ENCODE data around the gene SLC26A11. TPM values are rescaled to one million over a fixed set of nuclear protein-coding genes. Genes with fewer than 3 reads are reported as not detected.

SLC26A11 gene
- total RNA-seq (10 to 100 TPM; 46.5 to 50.9 TPM), total RNA-seq (13.9 to 429 (median 71.9) reads per million in 172 experiments)
- 34.3 TPM for polyA plus RNA-seq (2013, experiment 1 of 2)
- 45.0 TPM for polyA plus RNA-seq (2013, experiment 2 of 2)

DNA sequence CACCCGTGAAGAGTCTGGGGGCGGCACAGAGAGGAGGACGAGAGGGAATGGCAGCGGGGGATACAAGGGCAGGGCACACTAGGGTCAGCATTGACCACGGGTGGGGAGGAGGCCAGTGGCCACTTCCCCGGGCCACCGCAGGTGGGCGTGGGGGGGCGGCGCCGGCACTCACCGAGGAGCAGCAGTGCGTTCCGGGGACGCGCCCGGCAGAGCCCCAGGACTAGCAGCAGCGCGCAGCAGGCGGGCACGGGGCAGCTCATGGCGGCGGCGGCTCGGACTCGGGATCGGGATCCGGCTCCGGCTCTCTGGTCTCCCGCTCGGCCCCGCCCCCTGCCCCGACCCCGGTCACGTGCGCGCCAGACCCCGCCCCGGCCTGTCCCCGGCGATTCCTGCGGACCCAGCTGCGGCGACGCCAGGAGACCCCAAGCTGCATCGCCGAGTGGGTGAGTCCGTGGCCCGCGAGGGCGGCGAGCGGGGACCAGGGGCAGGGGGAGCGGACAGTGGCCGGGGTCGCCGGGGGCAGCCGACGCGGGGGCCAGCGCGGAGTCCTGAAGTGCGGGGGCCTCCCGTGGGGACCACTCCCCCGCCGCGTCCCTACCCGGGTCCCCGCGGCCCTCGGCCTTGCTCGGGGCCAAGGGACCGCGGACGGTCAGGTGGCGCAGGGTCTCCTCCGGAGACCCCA, at the start of gene SLC26A11, which contains the start of gene SGSH:
TSS of gene SLC26A11 (plus strand) at position 374 of the 682 bp plus-strand sequence. CDS start 1,134 bp downstream, outside the sequence.
TSS of gene SGSH (minus strand) at position 280 of the 682 bp plus-strand sequence. CDS start at position 260, 20 bp downstream.
- Histone ChIP-seq H3K4me3 (ENCODE audit: low read length) (peak within 1 kb of the TSS; percentile 99), H3K27ac (ENCODE audit: low read depth in 1 of 2, low read length in 2 of 2) (peak within 1 kb of the TSS; percentile 89 to 93), H3K27me3 (ENCODE audit: control insufficient read depth in 1 of 2, insufficient read depth in 2 of 2, low read length in 2 of 2) (no peaks in the 10 kb centered on the region), H3K36me3 (ENCODE audit: insufficient read depth, low read length) (peaks cover 22% of the 10 kb centered on the region), H3K9me3 (ENCODE audit: control insufficient read depth in 1 of 2, insufficient read depth in 1 of 2, low read length in 2 of 2) (no peaks in the 10 kb centered on the region), H3K4me1 (ENCODE audit: insufficient read depth, low read length) (peaks cover 45% of the 10 kb centered on the region)
- Mint-ChIP-seq H3K36me3 (ENCODE audit: low read depth) (peaks cover 59% of the 10 kb centered on the region), H3K27me3 (no peaks in the 10 kb centered on the region), H3K27ac (peak within 1 kb of the TSS; percentile 93), H3K4me3 (peak within 1 kb of the TSS; percentile 95), H3K9me3 (no peaks in the 10 kb centered on the region), H3K4me1 (ENCODE audit: low read depth) (peaks cover 43% of the 10 kb centered on the region)
- peak; percentile 35 for ATAC-seq (ENCODE audit: poor library complexity)
- intact Hi-C loops (cut with DNase I, micrococcal nuclease) = loop anchor here in 1 of 2 experiments (5.0 kb wide), 1 partner anchor 118 kb away; the partner anchor contains the start of gene GAA
- peak; percentile 30 to 73 (median 56) for DNase-seq
- POLR2A ChIA-PET = interaction anchor here (0.9 to 1.6 kb wide), 5 partner anchors 36 to 235 kb away, joined by 3 to 6 read pairs (median 3); partner anchors contain the start of genes GAA and RNF213
- TF ChIP-seq, protein P1, sequence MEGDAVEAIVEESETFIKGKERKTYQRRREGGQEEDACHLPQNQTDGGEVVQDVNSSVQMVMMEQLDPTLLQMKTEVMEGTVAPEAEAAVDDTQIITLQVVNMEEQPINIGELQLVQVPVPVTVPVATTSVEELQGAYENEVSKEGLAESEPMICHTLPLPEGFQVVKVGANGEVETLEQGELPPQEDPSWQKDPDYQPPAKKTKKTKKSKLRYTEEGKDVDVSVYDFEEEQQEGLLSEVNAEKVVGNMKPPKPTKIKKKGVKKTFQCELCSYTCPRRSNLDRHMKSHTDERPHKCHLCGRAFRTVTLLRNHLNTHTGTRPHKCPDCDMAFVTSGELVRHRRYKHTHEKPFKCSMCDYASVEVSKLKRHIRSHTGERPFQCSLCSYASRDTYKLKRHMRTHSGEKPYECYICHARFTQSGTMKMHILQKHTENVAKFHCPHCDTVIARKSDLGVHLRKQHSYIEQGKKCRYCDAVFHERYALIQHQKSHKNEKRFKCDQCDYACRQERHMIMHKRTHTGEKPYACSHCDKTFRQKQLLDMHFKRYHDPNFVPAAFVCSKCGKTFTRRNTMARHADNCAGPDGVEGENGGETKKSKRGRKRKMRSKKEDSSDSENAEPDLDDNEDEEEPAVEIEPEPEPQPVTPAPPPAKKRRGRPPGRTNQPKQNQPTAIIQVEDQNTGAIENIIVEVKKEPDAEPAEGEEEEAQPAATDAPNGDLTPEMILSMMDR (IDR thresholded peaks at IDR 0.05) = no peak
- CTCF ChIA-PET = no interaction called here

DNA sequence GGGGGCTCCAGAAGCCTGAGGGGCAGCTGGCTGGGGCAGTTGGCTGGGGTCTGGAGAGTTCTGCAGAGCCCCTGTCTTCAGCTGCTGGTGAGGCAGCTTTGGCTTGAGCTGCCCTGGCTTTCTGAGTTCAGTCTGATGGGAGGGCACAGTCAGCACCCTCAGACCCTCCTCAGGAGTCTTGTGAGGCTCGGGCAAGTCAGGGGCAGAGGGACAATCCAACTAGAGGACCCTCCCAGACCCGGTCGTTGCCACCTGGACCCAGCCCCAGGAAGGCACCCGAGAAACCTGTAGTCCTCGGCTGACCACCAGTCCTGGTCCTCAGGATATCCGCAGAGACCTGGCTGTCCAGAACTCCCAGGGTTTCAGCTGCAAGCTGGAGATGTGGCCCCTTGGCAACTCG, 48.5 kb upstream of the SLC26A11 start:
- TF ChIP-seq, protein P1 (IDR thresholded peaks at IDR 0.05) = no peak
- H3K27me3 ChIP-seq (ENCODE audit: control insufficient read depth in 1 of 2, insufficient read depth in 2 of 2, low read length in 2 of 2) = peaks cover 0 to 2% of the 10 kb centered on the region in 2 experiments
- no peaks in the 10 kb centered on the region for H3K4me1 Mint-ChIP-seq (ENCODE audit: low read depth)

DNA sequence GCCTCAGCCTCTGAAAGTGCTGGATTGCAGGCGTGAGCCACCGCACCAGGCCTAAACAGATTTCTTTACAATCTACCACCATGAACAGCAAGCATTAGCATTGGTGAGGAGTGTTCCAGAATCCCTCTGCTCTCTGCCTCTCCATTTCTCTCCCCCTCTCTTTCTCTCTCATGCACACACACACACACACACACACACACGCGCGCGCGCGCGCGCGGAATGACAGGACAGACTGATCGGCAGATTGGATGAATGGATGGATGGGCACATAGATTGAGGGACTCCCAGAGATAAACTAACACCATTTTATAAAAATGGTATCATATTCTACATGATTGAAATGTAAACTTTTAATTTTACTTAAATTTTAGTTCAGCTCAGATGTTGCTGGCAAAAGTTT, 47.1 kb upstream of the SLC26A11 start:
- H3K36me3 Mint-ChIP-seq (ENCODE audit: low read depth) = no peaks in the 10 kb centered on the region
- peaks cover 5% of the 10 kb centered on the region for H3K27me3 Mint-ChIP-seq

More for the DNA sequence above, 48.5 kb upstream of the SLC26A11 start:
- POLR2A ChIA-PET = no interaction called here
- H3K27ac Mint-ChIP-seq = no peak overlapping the region
- Histone ChIP-seq H3K4me1 (ENCODE audit: insufficient read depth, low read length) (no peaks in the 10 kb centered on the region), H3K4me3 (ENCODE audit: low read length) (no peak overlapping the region), H3K27ac (ENCODE audit: low read depth in 1 of 2, low read length in 2 of 2) (no peak overlapping the region), H3K36me3 (ENCODE audit: insufficient read depth, low read length) (no peaks in the 10 kb centered on the region), H3K9me3 (ENCODE audit: control insufficient read depth in 1 of 2, insufficient read depth in 1 of 2, low read length in 2 of 2) (no peaks in the 10 kb centered on the region)
- H3K4me3 Mint-ChIP-seq = no peak overlapping the region
- H3K36me3 Mint-ChIP-seq (ENCODE audit: low read depth) = no peaks in the 10 kb centered on the region
- ATAC-seq (ENCODE audit: poor library complexity) (no peak), DNase-seq (no peak)
- CTCF ChIA-PET = no interaction called here
- H3K9me3 Mint-ChIP-seq = no peaks in the 10 kb centered on the region
- peaks cover 5% of the 10 kb centered on the region for H3K27me3 Mint-ChIP-seq
- intact Hi-C loops (cut with DNase I, micrococcal nuclease) = no loop called here

More for the DNA sequence above, 47.1 kb upstream of the SLC26A11 start:
- no peaks in the 10 kb centered on the region for H3K9me3 ChIP-seq (ENCODE audit: control insufficient read depth in 1 of 2, insufficient read depth in 1 of 2, low read length in 2 of 2)
- H3K4me3 ChIP-seq (ENCODE audit: low read length) = no peak overlapping the region
- H3K27me3 ChIP-seq (ENCODE audit: control insufficient read depth in 1 of 2, insufficient read depth in 2 of 2, low read length in 2 of 2) = peaks cover 0 to 2% of the 10 kb centered on the region in 2 experiments
- TF ChIP-seq, protein P1 (IDR thresholded peaks at IDR 0.05) = no peak
- CTCF ChIA-PET = interaction anchor here (0.7 kb wide), 1 partner anchor 1368 kb away, joined by 3 read pairs; no protein-coding TSS in a partner anchor
- H3K36me3 ChIP-seq (ENCODE audit: insufficient read depth, low read length) = no peaks in the 10 kb centered on the region
- POLR2A ChIA-PET = no interaction called here
- intact Hi-C loops (cut with DNase I, micrococcal nuclease) = no loop called here
- DNase-seq (no peak), ATAC-seq (ENCODE audit: poor library complexity) (no peak)
- Mint-ChIP-seq H3K4me1 (ENCODE audit: low read depth) (no peaks in the 10 kb centered on the region), H3K4me3 (no peak overlapping the region), H3K27ac (no peak overlapping the region), H3K9me3 (no peaks in the 10 kb centered on the region)
- no peak overlapping the region for H3K27ac ChIP-seq (ENCODE audit: low read depth in 1 of 2, low read length in 2 of 2)
- H3K4me1 ChIP-seq (ENCODE audit: insufficient read depth, low read length) = no peaks in the 10 kb centered on the region

Data from CD4-positive, alpha-beta T cell (primary cell).